Natural killer cell (primary cell): ENCODE measurements around the gene IRX4. TPM values are rescaled to one million over a fixed set of nuclear protein-coding genes. Genes with fewer than 3 reads are reported as not detected.

Experiments used
- ATAC-seq, 3 donors: fragments of 150-1000 bp in 2 of 3; fragments of 200-7000 bp in 1 of 3; cut with Tn5 transposase; 1 replicate in 1 of 3; 2 replicates in 2 of 3; pipeline ENCODE4 v1.10.0; 2021; ENCODE audit warnings: mild to moderate bottlenecking in 2 of 3, moderate library complexity in 2 of 3
- DNase-seq, 2 donors: peaks; one replicate each; pipeline versions ENCODE4 v3.0.0 to v3.0.0-alpha.2; 2013 to 2021; ENCODE audit warnings: mixed read lengths in 1 of 2
- H3K27ac ChIP-seq: one replicate; pipeline ENCODE4 v1.5.1; 2013; ENCODE audit warnings: mild to moderate bottlenecking, low read length
- H3K27me3 ChIP-seq: one replicate; pipeline ENCODE4 v1.6.1; 2013; ENCODE audit warnings: low read length; ENCODE audit not compliant: control insufficient read depth, insufficient read depth
- H3K36me3 ChIP-seq: one replicate; pipeline ENCODE4 v1.6.1; 2013; ENCODE audit warnings: low read length; ENCODE audit not compliant: control insufficient read depth, insufficient read depth
- H3K4me1 ChIP-seq: one replicate; pipeline ENCODE4 v1.6.1; 2013; ENCODE audit warnings: low read length; ENCODE audit not compliant: control insufficient read depth, insufficient read depth
- H3K4me3 ChIP-seq: one replicate; pipeline ENCODE4 v1.5.1; 2013; ENCODE audit warnings: low read length
- H3K9me3 ChIP-seq: one replicate; pipeline ENCODE4 v1.6.1; 2013; ENCODE audit warnings: low read length; ENCODE audit not compliant: control insufficient read depth, insufficient read depth
- H3K27ac Mint-ChIP-seq, 2 donors: one replicate each; pipeline ENCODE4 v1.8.0; 2022; ENCODE audit warnings: mild to moderate bottlenecking in 2 of 2, mixed read lengths in 2 of 2, moderate library complexity in 1 of 2
- H3K27me3 Mint-ChIP-seq, 2 donors: one replicate each; pipeline ENCODE4 v1.8.0; 2022; ENCODE audit warnings: low read depth in 2 of 2, mixed read lengths in 2 of 2
- H3K36me3 Mint-ChIP-seq: one replicate; pipeline ENCODE4 v1.8.0; 2022; ENCODE audit warnings: mixed read lengths
- H3K4me1 Mint-ChIP-seq, 2 donors: one replicate each; pipeline ENCODE4 v1.8.0; 2022; ENCODE audit warnings: mixed read lengths in 2 of 2
- H3K4me3 Mint-ChIP-seq: one replicate; pipeline ENCODE4 v1.8.0; 2022; ENCODE audit warnings: mild to moderate bottlenecking, moderate library complexity, mixed read lengths
- H3K9me3 Mint-ChIP-seq, 2 donors: one replicate each; pipeline ENCODE4 v1.8.0; 2022; ENCODE audit warnings: mixed read lengths in 2 of 2
- CTCF ChIP-seq: fragments of 200-600 bp; IDR thresholded peaks from one replicate; pipeline ENCODE4 v1.8.0; 2022; ENCODE audit warnings: antibody characterized with exemption
- WGBS: methylation state at CpG from one replicate; pipeline ENCODE4 v1.1.7; 2013; ENCODE audit warnings: missing lambda C conversion rate; ENCODE audit not compliant: insufficient coverage; 5-methylcytosine and 5-hydroxymethylcytosine counted together
- intact Hi-C: fragments of 100-400 bp; cut with micrococcal nuclease; formaldehyde crosslinking; loops from one replicate; pipeline ENCODE4 v1.14.2; 2022
- total RNA-seq, 4 donors: library from RNA; stranded (reverse); fragments of 120-200 nt in 1 of 4; gene quantifications; one replicate each; pipeline versions ENCODE4 v1.2.3 to v1.2.4, GENCODE V29; 2013 to 2022

IRX4 gene
- total RNA-seq: not detected
- not detected for total RNA-seq (2013)

GRCh38 chr5:1882337-1883119, at the start of gene IRX4:
Gene IRX4 (minus strand): TSS chr5:1882925. CDS start chr5:1882647, 278 bp downstream.
- Histone ChIP-seq H3K9me3 (no peaks in the 10 kb centered on the region), H3K36me3 (no peaks in the 10 kb centered on the region), H3K4me3 (no peak within 1 kb of the TSS), H3K4me1 (no peaks in the 10 kb centered on the region), H3K27me3 (peaks cover 18% of the 10 kb centered on the region), H3K27ac (no peak within 1 kb of the TSS)
- H3K4me3 Mint-ChIP-seq: no peak within 1 kb of the TSS
- H3K27ac Mint-ChIP-seq: no peak within 1 kb of the TSS
- H3K27me3 Mint-ChIP-seq: peaks cover 25 to 35% of the 10 kb centered on the region in 2 donors
- no peak for TF ChIP-seq CTCF
- intact Hi-C loops: no loop called here
- WGBS: 4% methylated on average over 83 of the region's 83 CpGs
- H3K36me3 Mint-ChIP-seq: no peaks in the 10 kb centered on the region
- DNase-seq: no peak
- ATAC-seq: no peak
- no peaks in the 10 kb centered on the region for H3K4me1 Mint-ChIP-seq
- no peaks in the 10 kb centered on the region for H3K9me3 Mint-ChIP-seq

GRCh38 chr5:1931604-1932231, 49.0 kb upstream of the IRX4 start:
- Histone ChIP-seq H3K9me3 (no peaks in the 10 kb centered on the region), H3K36me3 (no peaks in the 10 kb centered on the region), H3K4me3 (no peak overlapping the region), H3K4me1 (no peaks in the 10 kb centered on the region), H3K27me3 (peaks cover 15% of the 10 kb centered on the region), H3K27ac (no peak overlapping the region)
- Mint-ChIP-seq H3K4me3 (no peak overlapping the region), H3K27me3 (peaks cover 16 to 23% of the 10 kb centered on the region in 2 donors), H3K36me3 (no peaks in the 10 kb centered on the region), H3K9me3 (no peaks in the 10 kb centered on the region), H3K4me1 (no peaks in the 10 kb centered on the region), H3K27ac (no peak overlapping the region)
- DNase-seq (no peak), ATAC-seq (no peak)
- intact Hi-C loops: no loop called here
- no peak for TF ChIP-seq CTCF
- 5% methylated on average over 27 of the region's 27 CpGs for WGBS

GRCh38 chr5:1930880-1931603, 48.3 kb upstream of the IRX4 start:
- Histone ChIP-seq H3K36me3 (no peaks in the 10 kb centered on the region), H3K9me3 (no peaks in the 10 kb centered on the region), H3K27me3 (peaks cover 15% of the 10 kb centered on the region), H3K4me1 (no peaks in the 10 kb centered on the region), H3K27ac (no peak overlapping the region), H3K4me3 (no peak overlapping the region)
- Mint-ChIP-seq H3K36me3 (no peaks in the 10 kb centered on the region), H3K9me3 (no peaks in the 10 kb centered on the region), H3K4me1 (no peaks in the 10 kb centered on the region), H3K27ac (no peak overlapping the region), H3K4me3 (no peak overlapping the region), H3K27me3 (peaks cover 16% of the 10 kb centered on the region in 2 donors)
- 3% methylated on average over 66 of the region's 66 CpGs for WGBS
- TF ChIP-seq CTCF: no peak
- ATAC-seq: no peak
- intact Hi-C loops: no loop called here
- no peak for DNase-seq
